Osteoblast (primary cell): ENCODE measurements around the gene GPR55. TPM values are rescaled to one million over a fixed set of nuclear protein-coding genes. Genes with fewer than 3 reads are reported as not detected.

Experiments
- DNase-seq: peaks from one replicate; pipeline ENCODE4 v3.0.0; 2011; ENCODE audit warnings: low spot score, mixed read lengths; ENCODE audit not compliant: insufficient read length; ENCODE audit errors: missing footprints
- H2AFZ ChIP-seq: 2 replicates; pipeline ENCODE4 v1.6.0; 2011; ENCODE audit warnings: mild to moderate bottlenecking, low read length
- H3K27ac ChIP-seq: 2 replicates; pipeline ENCODE4 v1.5.1; 2011; ENCODE audit warnings: mild to moderate bottlenecking, low read depth, low read length, moderate library complexity
- H3K27me3 ChIP-seq: 2 replicates; pipeline ENCODE4 v1.6.0; 2012; ENCODE audit warnings: mild to moderate bottlenecking, control low read depth, inconsistent platforms, low read length, moderate library complexity; ENCODE audit not compliant: insufficient read depth
- H3K36me3 ChIP-seq: 2 replicates; pipeline ENCODE4 v1.5.1; 2011; ENCODE audit warnings: mild to moderate bottlenecking, low read length, control low read depth, moderate library complexity; ENCODE audit not compliant: insufficient read depth
- H3K4me1 ChIP-seq: 2 replicates; pipeline ENCODE4 v1.5.1; 2011; ENCODE audit warnings: mild to moderate bottlenecking, low read length, control low read depth, moderate library complexity; ENCODE audit not compliant: insufficient read depth
- H3K4me2 ChIP-seq: 2 replicates; pipeline ENCODE4 v1.6.0; 2011; ENCODE audit warnings: mild to moderate bottlenecking, low read length; ENCODE audit not compliant: insufficient read depth
- H3K4me3 ChIP-seq: fragments of 200-600 bp; sonication (generic); 3 replicates; pipeline ENCODE4 v1.5.1; 2012; ENCODE audit warnings: mild to moderate bottlenecking, low read length, inconsistent platforms; ENCODE audit not compliant: insufficient read depth
- H3K79me2 ChIP-seq: 2 replicates; pipeline ENCODE4 v1.6.0; 2012; ENCODE audit warnings: mild to moderate bottlenecking, low read length, control low read depth, inconsistent platforms; ENCODE audit not compliant: insufficient read depth
- H3K9me3 ChIP-seq: 2 replicates; pipeline ENCODE4 v1.5.1; 2011; ENCODE audit warnings: low read depth, low read length, control low read depth
- H4K20me1 ChIP-seq: 2 replicates; pipeline ENCODE4 v1.6.0; 2012; ENCODE audit warnings: mild to moderate bottlenecking, low read length, control low read depth; ENCODE audit not compliant: insufficient read depth
- total RNA-seq: library from RNA; depleted of rRNA; stranded (reverse); fragments of >200 nt; gene quantifications from 2 replicates; pipeline ENCODE4 v1.2.3, GENCODE V29; 2012
- TF ChIP-seq, protein P1 (sequence below): IDR thresholded peaks from 2 replicates; pipeline ENCODE4 v1.5.1; 2011; ENCODE audit warnings: mild to moderate bottlenecking, low read depth, low read length, moderate library complexity; ENCODE audit errors: extremely low read depth

Gene GPR55
- total RNA-seq, 1 donor = not detected

DNA sequence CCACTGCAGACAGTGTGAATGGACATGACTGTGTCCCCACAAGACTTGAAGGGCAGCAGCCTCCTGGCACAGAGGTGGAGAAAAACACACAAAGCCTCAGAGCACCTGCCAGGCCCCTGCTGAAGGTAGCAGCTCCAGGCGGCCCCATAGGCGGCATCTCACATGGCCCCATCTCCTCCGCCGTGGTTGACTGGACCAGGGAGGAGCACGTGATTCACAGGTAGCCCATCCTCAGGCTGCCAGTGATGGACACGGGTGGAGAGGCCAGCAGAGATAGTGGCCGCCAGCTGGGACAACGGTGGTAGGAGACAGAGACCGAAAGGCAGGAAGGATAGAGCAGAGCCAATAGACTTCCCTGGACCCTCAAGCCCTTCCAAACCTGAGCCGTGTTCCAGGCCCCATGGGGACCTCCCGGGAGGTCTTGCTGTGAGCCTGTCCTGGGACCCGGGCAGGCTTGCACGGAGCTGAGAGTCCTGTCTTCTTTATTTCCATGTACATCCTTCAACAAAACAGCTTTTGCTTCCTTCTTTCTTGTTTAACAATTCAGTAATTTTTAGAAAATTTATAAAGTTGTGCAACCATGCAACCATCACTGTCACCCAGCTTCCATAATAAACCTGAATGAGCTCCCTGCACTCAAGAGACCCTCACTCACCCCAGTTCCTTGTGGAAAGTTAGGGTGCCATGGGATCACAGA, 26.9 kb downstream of the GPR55 start:
- no peaks in the 10 kb centered on the region for H3K36me3 ChIP-seq
- no peaks in the 10 kb centered on the region for H4K20me1 ChIP-seq
- H3K4me1 ChIP-seq = no peaks in the 10 kb centered on the region
- DNase-seq = no peak
- no peaks in the 10 kb centered on the region for H3K9me3 ChIP-seq
- no peaks in the 10 kb centered on the region for H3K79me2 ChIP-seq
- H3K27me3 ChIP-seq = peaks cover 30% of the 10 kb centered on the region
- no peak overlapping the region for H3K27ac ChIP-seq
- no peak overlapping the region for H3K4me3 ChIP-seq
- TF ChIP-seq, protein P1, sequence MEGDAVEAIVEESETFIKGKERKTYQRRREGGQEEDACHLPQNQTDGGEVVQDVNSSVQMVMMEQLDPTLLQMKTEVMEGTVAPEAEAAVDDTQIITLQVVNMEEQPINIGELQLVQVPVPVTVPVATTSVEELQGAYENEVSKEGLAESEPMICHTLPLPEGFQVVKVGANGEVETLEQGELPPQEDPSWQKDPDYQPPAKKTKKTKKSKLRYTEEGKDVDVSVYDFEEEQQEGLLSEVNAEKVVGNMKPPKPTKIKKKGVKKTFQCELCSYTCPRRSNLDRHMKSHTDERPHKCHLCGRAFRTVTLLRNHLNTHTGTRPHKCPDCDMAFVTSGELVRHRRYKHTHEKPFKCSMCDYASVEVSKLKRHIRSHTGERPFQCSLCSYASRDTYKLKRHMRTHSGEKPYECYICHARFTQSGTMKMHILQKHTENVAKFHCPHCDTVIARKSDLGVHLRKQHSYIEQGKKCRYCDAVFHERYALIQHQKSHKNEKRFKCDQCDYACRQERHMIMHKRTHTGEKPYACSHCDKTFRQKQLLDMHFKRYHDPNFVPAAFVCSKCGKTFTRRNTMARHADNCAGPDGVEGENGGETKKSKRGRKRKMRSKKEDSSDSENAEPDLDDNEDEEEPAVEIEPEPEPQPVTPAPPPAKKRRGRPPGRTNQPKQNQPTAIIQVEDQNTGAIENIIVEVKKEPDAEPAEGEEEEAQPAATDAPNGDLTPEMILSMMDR = no peak
- H2AFZ ChIP-seq = no peak overlapping the region
- no peak overlapping the region for H3K4me2 ChIP-seq

DNA sequence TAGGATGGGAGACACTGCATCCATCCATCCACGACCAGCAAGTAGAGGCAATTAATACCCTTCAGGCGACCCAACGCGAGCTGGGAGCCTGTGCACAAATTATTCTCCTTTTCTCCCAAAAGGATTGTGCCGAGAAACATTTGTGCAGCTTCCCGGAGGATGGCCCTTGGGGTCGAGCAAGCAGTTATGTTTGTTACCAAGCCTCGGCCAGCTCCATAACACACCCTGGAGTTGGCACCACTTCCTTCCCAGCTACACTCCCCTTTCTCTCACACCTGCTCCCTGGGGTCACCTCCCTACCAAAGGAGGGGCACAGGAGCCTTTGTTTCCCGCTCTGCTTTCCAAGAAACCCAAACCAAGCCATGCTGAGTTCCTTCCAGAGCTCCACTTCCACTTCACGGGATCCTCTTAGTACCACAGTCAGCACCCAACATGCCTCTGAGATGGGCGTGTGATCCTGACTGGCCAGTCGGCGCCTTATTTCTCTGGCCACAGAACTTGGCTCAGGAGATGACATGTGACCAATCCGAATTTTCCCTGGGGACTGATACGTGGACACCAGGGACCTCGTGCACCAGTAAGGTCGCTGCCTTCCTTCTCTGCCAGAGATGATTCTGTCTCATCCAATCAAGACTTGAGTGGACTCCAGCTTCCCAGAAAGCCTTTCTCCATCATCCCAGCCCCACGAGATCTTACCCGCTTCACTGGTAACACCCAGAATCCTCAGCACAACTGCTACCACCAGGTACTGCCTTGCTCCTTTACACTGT, 28.5 kb downstream of the GPR55 start:
- no peaks in the 10 kb centered on the region for H3K4me1 ChIP-seq
- H2AFZ ChIP-seq = no peak overlapping the region
- no peaks in the 10 kb centered on the region for H4K20me1 ChIP-seq
- no peak for DNase-seq
- no peak overlapping the region for H3K4me3 ChIP-seq
- H3K79me2 ChIP-seq = no peaks in the 10 kb centered on the region
- H3K36me3 ChIP-seq = no peaks in the 10 kb centered on the region
- no peak overlapping the region for H3K27ac ChIP-seq
- H3K4me2 ChIP-seq = no peak overlapping the region
- TF ChIP-seq, protein P1 = no peak
- peaks cover 36% of the 10 kb centered on the region for H3K27me3 ChIP-seq
- H3K9me3 ChIP-seq = peaks cover 3% of the 10 kb centered on the region

DNA sequence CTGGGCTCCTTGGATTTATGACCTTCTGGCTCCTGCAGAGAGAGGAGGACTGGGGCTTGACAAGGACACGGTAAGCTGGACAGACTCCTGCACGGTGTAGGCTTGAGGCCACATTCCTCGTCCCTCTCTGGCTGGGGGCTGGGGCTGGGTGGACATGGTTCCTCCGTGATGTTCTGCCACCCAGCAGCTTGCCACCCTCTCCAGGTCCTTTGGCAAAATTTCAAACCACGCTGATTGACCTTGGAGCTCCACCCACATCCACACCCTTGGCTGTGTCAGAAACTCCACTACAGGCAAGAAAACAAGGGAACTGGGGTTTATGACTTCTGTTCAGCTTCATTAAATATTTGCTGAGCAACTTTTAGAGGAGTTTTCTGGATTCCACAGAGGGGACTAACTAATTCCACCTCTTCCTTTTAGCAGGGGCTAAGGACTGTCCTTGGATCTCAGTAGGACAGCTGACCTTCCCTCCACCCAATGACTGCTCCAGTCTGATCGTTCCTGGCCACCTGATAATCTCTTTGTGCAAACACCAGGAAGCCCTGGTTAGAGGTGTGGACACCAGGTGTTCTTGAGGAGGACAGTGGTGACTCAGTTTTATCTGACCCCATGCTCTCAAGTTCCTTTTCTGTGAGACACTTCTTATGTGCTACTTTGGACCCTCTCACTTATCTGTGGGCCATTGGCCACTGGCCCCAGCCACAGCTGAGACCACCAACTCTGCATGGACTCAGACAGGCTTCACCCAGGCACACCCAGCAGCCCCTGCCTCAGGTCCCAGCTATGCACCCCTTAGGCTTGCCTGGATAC, 29.3 kb downstream of the GPR55 start:
- no peak overlapping the region for H3K4me2 ChIP-seq
- TF ChIP-seq, protein P1 = no peak
- peaks cover 3% of the 10 kb centered on the region for H3K9me3 ChIP-seq
- H3K27ac ChIP-seq = no peak overlapping the region
- H3K36me3 ChIP-seq = no peaks in the 10 kb centered on the region
- H2AFZ ChIP-seq = no peak overlapping the region
- H3K4me3 ChIP-seq = no peak overlapping the region
- no peaks in the 10 kb centered on the region for H4K20me1 ChIP-seq
- DNase-seq = no peak
- H3K4me1 ChIP-seq = no peaks in the 10 kb centered on the region
- peaks cover 37% of the 10 kb centered on the region for H3K27me3 ChIP-seq
- no peaks in the 10 kb centered on the region for H3K79me2 ChIP-seq
